ENCODE data around the gene MARCHF2.

The MARCHF2 gene

GRCh38 chr19:8388612-8388958, 24.5 kb upstream of the MARCHF2 start:
- Histone ChIP-seq H3K27me3 (ENCODE audit: control insufficient read depth, insufficient read depth, low read length) (no peaks in the 10 kb centered on the region), H3K27ac (ENCODE audit: low read depth, low read length) (no peak overlapping the region), H3K4me1 (ENCODE audit: control insufficient read depth, insufficient read depth, low read length) (peaks cover 11% of the 10 kb centered on the region), H3K9me3 (ENCODE audit: control insufficient read depth, insufficient read depth, low read depth, low read length) (peaks cover 12% of the 10 kb centered on the region; the same call in 1 of the 2 replicates), H3K36me3 (ENCODE audit: control insufficient read depth, insufficient read depth, low read length) (peaks cover 3% of the 10 kb centered on the region; the same call in 1 of the 2 replicates), H3K9ac (ENCODE audit: low read length) (no peak overlapping the region), H3K4me3 (ENCODE audit: low read depth, low read length) (no peak overlapping the region)

DNA sequence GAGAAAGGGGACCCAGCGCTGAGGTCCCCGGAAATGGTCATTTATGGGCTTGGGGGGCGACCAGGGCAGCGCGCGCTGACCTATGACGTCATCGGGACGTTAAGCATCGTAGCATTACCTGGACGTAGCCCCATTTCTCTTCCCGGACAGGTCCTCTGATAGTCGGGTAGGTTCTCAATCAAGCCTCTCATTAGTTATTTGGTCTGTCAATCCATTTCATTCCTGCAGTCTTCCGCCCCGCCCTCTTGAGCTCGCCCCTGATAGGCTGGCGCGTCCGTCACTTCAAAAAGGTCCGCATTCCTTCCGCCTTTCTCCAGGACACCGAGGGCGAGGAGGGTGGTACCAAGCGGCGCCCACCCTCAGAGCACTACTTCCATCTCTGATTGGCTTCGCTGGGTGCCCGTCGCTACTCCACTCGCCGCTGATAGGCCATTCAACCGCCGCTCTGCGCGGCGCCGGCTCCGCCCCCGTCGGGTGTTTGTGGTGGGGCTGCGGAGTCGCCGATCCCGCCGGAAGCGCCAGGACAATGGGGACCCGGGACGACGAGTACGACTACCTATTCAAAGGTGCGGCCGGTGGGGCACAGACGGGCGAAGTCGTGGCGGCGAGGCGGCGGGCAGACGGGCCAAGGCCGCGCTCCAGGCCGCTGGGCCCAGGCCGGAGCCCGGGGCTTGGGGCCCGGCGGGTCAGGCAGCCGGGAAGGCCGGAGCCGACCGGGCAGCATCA, 23.1 kb upstream of the MARCHF2 start, which contains the start of gene RAB11B:
Gene RAB11B, plus strand, starts transcription at position 470 of the 726 bp plus-strand sequence. Its CDS starts 57 bp downstream, at position 527.
- Histone ChIP-seq H3K27ac (ENCODE audit: low read depth, low read length) (peak within 1 kb of the TSS; percentile 99), H3K4me3 (ENCODE audit: low read depth, low read length) (peak within 1 kb of the TSS; percentile 89), H3K9me3 (ENCODE audit: control insufficient read depth, insufficient read depth, low read depth, low read length) (peaks cover 12% of the 10 kb centered on the region; the same call in 1 of the 2 replicates), H3K27me3 (ENCODE audit: control insufficient read depth, insufficient read depth, low read length) (no peaks in the 10 kb centered on the region), H3K9ac (ENCODE audit: low read length) (peak within 1 kb of the TSS; percentile 100), H3K36me3 (ENCODE audit: control insufficient read depth, insufficient read depth, low read length) (peaks cover 3% of the 10 kb centered on the region; the same call in 1 of the 2 replicates), H3K4me1 (ENCODE audit: control insufficient read depth, insufficient read depth, low read length) (peaks cover 11% of the 10 kb centered on the region)

DNA sequence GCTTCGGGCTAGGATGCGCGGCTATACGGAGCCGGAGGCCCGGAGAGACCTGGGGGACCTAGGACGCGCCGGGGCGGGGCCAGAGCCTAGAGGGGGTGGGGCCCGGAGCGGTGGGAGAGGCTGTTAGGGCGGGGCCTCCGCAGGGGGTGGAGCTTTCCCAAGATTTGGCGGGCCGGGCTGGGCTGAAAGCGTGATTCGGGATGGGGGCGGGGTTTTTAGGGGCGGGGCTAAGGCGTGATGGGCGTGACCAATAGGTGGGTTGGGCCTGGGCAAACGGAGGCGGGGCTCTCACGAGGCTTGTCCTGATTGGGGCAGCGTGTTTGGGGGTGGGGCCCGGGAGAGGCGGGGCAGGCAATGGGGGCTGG, 22.5 kb upstream of the MARCHF2 start:
- Histone ChIP-seq H3K9ac (ENCODE audit: low read length) (peak overlapping the region; percentile 100), H3K27ac (ENCODE audit: low read depth, low read length) (peak overlapping the region; percentile 99), H3K9me3 (ENCODE audit: control insufficient read depth, insufficient read depth, low read depth, low read length) (peaks cover 12% of the 10 kb centered on the region; the same call in 1 of the 2 replicates), H3K27me3 (ENCODE audit: control insufficient read depth, insufficient read depth, low read length) (no peaks in the 10 kb centered on the region), H3K4me1 (ENCODE audit: control insufficient read depth, insufficient read depth, low read length) (peaks cover 11% of the 10 kb centered on the region), H3K4me3 (ENCODE audit: low read depth, low read length) (peak overlapping the region; percentile 89), H3K36me3 (ENCODE audit: control insufficient read depth, insufficient read depth, low read length) (peaks cover 3% of the 10 kb centered on the region; the same call in 1 of the 2 replicates)

GRCh38 chr19:8391198-8392016, 21.7 kb upstream of the MARCHF2 start:
- Histone ChIP-seq H3K4me1 (ENCODE audit: control insufficient read depth, insufficient read depth, low read length) (peaks cover 11% of the 10 kb centered on the region), H3K9me3 (ENCODE audit: control insufficient read depth, insufficient read depth, low read depth, low read length) (peaks cover 8% of the 10 kb centered on the region; the same call in 1 of the 2 replicates), H3K27me3 (ENCODE audit: control insufficient read depth, insufficient read depth, low read length) (no peaks in the 10 kb centered on the region), H3K36me3 (ENCODE audit: control insufficient read depth, insufficient read depth, low read length) (peaks cover 3% of the 10 kb centered on the region; the same call in 1 of the 2 replicates), H3K9ac (ENCODE audit: low read length) (no peak overlapping the region), H3K27ac (ENCODE audit: low read depth, low read length) (no peak overlapping the region), H3K4me3 (ENCODE audit: low read depth, low read length) (peak overlapping the region; percentile 50)

GRCh38 chr19:8392017-8392591, 21.0 kb upstream of the MARCHF2 start:
- peaks cover under 1% of the 10 kb centered on the region; the same call in 1 of the 2 replicates for H3K9me3 ChIP-seq (ENCODE audit: control insufficient read depth, insufficient read depth, low read depth, low read length)
- no peak overlapping the region for H3K9ac ChIP-seq (ENCODE audit: low read length)
- no peaks in the 10 kb centered on the region for H3K36me3 ChIP-seq (ENCODE audit: control insufficient read depth, insufficient read depth, low read length)
- H3K27me3 ChIP-seq (ENCODE audit: control insufficient read depth, insufficient read depth, low read length): no peaks in the 10 kb centered on the region
- peaks cover 14% of the 10 kb centered on the region for H3K4me1 ChIP-seq (ENCODE audit: control insufficient read depth, insufficient read depth, low read length)
- no peak overlapping the region for H3K27ac ChIP-seq (ENCODE audit: low read depth, low read length)
- H3K4me3 ChIP-seq (ENCODE audit: low read depth, low read length): no peak overlapping the region

GRCh38 chr19:8393192-8393870, 19.8 kb upstream of the MARCHF2 start:
- H3K4me3 ChIP-seq (ENCODE audit: low read depth, low read length): no peak overlapping the region
- no peak overlapping the region for H3K9ac ChIP-seq (ENCODE audit: low read length)
- no peaks in the 10 kb centered on the region for H3K27me3 ChIP-seq (ENCODE audit: control insufficient read depth, insufficient read depth, low read length)
- no peaks in the 10 kb centered on the region for H3K9me3 ChIP-seq (ENCODE audit: control insufficient read depth, insufficient read depth, low read depth, low read length)
- H3K36me3 ChIP-seq (ENCODE audit: control insufficient read depth, insufficient read depth, low read length): peaks cover 3% of the 10 kb centered on the region; the same call in 1 of the 2 replicates
- H3K4me1 ChIP-seq (ENCODE audit: control insufficient read depth, insufficient read depth, low read length): peaks cover 25% of the 10 kb centered on the region
- H3K27ac ChIP-seq (ENCODE audit: low read depth, low read length): no peak overlapping the region

GRCh38 chr19:8393871-8394250, 19.2 kb upstream of the MARCHF2 start:
- Histone ChIP-seq H3K9ac (ENCODE audit: low read length) (no peak overlapping the region), H3K27me3 (ENCODE audit: control insufficient read depth, insufficient read depth, low read length) (no peaks in the 10 kb centered on the region), H3K9me3 (ENCODE audit: control insufficient read depth, insufficient read depth, low read depth, low read length) (no peaks in the 10 kb centered on the region), H3K27ac (ENCODE audit: low read depth, low read length) (no peak overlapping the region), H3K4me3 (ENCODE audit: low read depth, low read length) (no peak overlapping the region), H3K4me1 (ENCODE audit: control insufficient read depth, insufficient read depth, low read length) (peaks cover 27% of the 10 kb centered on the region), H3K36me3 (ENCODE audit: control insufficient read depth, insufficient read depth, low read length) (peaks cover 4% of the 10 kb centered on the region; the same call in 1 of the 2 replicates)

- H3K27ac ChIP-seq (ENCODE audit: low read depth, low read length): no peak overlapping the region
- H3K9ac ChIP-seq (ENCODE audit: low read length): no peak overlapping the region
- H3K27me3 ChIP-seq (ENCODE audit: control insufficient read depth, insufficient read depth, low read length): no peaks in the 10 kb centered on the region
- no peak overlapping the region for H3K4me3 ChIP-seq (ENCODE audit: low read depth, low read length)
- peaks cover 27% of the 10 kb centered on the region for H3K4me1 ChIP-seq (ENCODE audit: control insufficient read depth, insufficient read depth, low read length)
- peaks cover 15% of the 10 kb centered on the region for H3K36me3 ChIP-seq (ENCODE audit: control insufficient read depth, insufficient read depth, low read length)
- H3K9me3 ChIP-seq (ENCODE audit: control insufficient read depth, insufficient read depth, low read depth, low read length): no peaks in the 10 kb centered on the region
Observed at GRCh38 chr19:8395621-8396082, 17.5 kb upstream of the MARCHF2 start.

GRCh38 chr19:8396185-8396562, 16.9 kb upstream of the MARCHF2 start:
- H3K9me3 ChIP-seq (ENCODE audit: control insufficient read depth, insufficient read depth, low read depth, low read length): no peaks in the 10 kb centered on the region
- peaks cover 23% of the 10 kb centered on the region for H3K4me1 ChIP-seq (ENCODE audit: control insufficient read depth, insufficient read depth, low read length)
- H3K36me3 ChIP-seq (ENCODE audit: control insufficient read depth, insufficient read depth, low read length): peaks cover 15% of the 10 kb centered on the region
- no peak overlapping the region for H3K4me3 ChIP-seq (ENCODE audit: low read depth, low read length)
- no peak overlapping the region for H3K9ac ChIP-seq (ENCODE audit: low read length)
- H3K27me3 ChIP-seq (ENCODE audit: control insufficient read depth, insufficient read depth, low read length): no peaks in the 10 kb centered on the region
- H3K27ac ChIP-seq (ENCODE audit: low read depth, low read length): no peak overlapping the region

DNA sequence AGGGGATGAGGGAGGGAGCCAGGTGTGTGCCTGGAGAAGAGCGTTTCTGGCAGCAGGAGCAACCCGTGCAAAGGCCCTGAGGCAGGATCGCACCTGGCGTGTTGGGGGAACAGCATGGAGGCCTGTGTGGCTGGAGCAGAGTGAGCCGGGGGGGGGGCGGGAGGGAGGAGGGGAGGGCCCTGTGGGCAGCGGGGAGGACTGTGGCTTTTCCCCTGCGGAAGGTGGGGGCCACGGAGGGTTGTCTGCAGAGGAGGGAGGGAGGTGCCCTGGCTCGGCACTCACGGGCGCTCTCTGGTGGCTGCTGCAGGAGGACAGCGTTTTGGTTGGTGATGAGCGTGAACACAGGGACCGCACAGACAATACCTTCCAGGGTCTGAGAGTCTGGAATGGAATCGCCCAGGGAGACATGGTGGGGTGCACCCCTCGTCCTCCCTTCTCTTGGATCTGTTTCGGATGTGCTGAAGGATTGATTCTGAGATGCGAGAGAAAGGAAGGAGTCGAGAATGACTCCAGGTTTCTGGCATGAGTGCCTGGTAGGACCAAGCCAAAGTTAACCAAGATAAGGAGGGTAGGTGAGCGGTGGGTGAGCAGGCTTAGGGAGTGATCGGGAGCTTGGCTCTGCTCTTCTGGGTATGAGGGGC, 16.4 kb upstream of the MARCHF2 start:
- Histone ChIP-seq H3K9ac (ENCODE audit: low read length) (no peak overlapping the region), H3K4me1 (ENCODE audit: control insufficient read depth, insufficient read depth, low read length) (peaks cover 18% of the 10 kb centered on the region; the same call in 1 of the 2 replicates), H3K36me3 (ENCODE audit: control insufficient read depth, insufficient read depth, low read length) (peaks cover 15% of the 10 kb centered on the region), H3K9me3 (ENCODE audit: control insufficient read depth, insufficient read depth, low read depth, low read length) (no peaks in the 10 kb centered on the region), H3K27me3 (ENCODE audit: control insufficient read depth, insufficient read depth, low read length) (no peaks in the 10 kb centered on the region), H3K4me3 (ENCODE audit: low read depth, low read length) (no peak overlapping the region), H3K27ac (ENCODE audit: low read depth, low read length) (no peak overlapping the region)
